PC-9 (cell line): ENCODE measurements around the gene NCAN.

ENCODE experiments used
- EZH2 ChIP-seq: fragments of 200-600 bp; sonication (generic); IDR thresholded peaks from 2 replicates; pipeline ENCODE4 v1.8.0; 2017; ENCODE audit warnings: antibody characterized with exemption, low read depth
- TF ChIP-seq, protein P1 (sequence below): fragments of 200-600 bp; sonication (generic); conservative IDR thresholded peaks from 2 replicates; pipeline ENCODE4 v1.6.1; 2017; ENCODE audit warnings: mixed run types, antibody characterized with exemption, mild to moderate bottlenecking, moderate library complexity

DNA sequence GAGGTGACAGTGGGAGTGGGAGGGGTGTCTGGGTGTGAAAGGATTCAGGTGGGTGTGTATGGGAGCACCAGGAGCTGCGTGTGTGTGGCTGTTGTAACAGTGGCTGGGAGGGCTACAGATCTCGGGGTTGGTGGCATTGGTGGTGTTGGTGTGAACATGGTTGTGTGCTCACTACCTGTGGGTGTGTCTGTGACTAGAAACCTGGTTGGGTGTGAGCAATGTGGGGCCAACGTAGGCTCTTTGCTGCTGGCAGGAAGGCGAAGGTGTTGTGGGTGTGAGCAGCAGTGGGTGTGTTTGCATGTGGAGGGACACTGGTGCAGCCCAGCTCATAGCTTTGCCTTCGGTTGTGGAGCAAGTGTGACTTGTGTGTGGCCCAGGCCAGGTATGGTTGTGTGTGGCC is 4.8 kb upstream of the NCAN start:
- TF ChIP-seq, protein P1, sequence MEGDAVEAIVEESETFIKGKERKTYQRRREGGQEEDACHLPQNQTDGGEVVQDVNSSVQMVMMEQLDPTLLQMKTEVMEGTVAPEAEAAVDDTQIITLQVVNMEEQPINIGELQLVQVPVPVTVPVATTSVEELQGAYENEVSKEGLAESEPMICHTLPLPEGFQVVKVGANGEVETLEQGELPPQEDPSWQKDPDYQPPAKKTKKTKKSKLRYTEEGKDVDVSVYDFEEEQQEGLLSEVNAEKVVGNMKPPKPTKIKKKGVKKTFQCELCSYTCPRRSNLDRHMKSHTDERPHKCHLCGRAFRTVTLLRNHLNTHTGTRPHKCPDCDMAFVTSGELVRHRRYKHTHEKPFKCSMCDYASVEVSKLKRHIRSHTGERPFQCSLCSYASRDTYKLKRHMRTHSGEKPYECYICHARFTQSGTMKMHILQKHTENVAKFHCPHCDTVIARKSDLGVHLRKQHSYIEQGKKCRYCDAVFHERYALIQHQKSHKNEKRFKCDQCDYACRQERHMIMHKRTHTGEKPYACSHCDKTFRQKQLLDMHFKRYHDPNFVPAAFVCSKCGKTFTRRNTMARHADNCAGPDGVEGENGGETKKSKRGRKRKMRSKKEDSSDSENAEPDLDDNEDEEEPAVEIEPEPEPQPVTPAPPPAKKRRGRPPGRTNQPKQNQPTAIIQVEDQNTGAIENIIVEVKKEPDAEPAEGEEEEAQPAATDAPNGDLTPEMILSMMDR: no peak
- no peak for TF ChIP-seq EZH2
